ENCODE measurements around the gene TMCO6.
"Not testable (repeated sequence)": the region's sequence is repeated elsewhere in the genome, so short reads cannot be mapped to it uniquely, and the experiment has no call there.

The TMCO6 gene

GRCh38 chr5:140664030-140664358 lies 24.7 kb downstream of the TMCO6 start:
- DNase-seq, result peak in 4 of 42 donors; percentile 11 to 41 (median 23)
- intact Hi-C loops (cut with DNase I), result loop anchor here (5.0 kb wide), 1 partner anchor 38 kb away; the partner anchor contains the start of gene ZMAT2

- peak; percentile 94 to 99 (median 97) for DNase-seq
- intact Hi-C loops (cut with DNase I), result loop anchor here (5.0 kb wide), 1 partner anchor 38 kb away; the partner anchor contains the start of gene ZMAT2
These were observed 25.3 kb downstream of the TMCO6 start, which contains the start of gene WDR55 for GRCh38 chr5:140664359-140665119. Gene WDR55 (plus strand): TSS chr5:140664904. CDS start chr5:140664913, 9 bp downstream.

GRCh38 chr5:140671035-140671434 lies 31.8 kb downstream of the TMCO6 start:
- DNase-seq; intact Hi-C loops (cut with DNase I): not testable (repeated sequence)

- no peak for DNase-seq
- intact Hi-C loops (cut with DNase I), result no loop called here
These were observed 32.3 kb downstream of the TMCO6 start for GRCh38 chr5:140671472-140672125.

GRCh38 chr5:140672455-140673186 lies 33.4 kb downstream of the TMCO6 start:
- DNase-seq, result peak in 11 of 42 donors; percentile 15 to 59 (median 42)
- intact Hi-C loops (cut with DNase I), result no loop called here

- intact Hi-C loops (cut with DNase I), result no loop called here
- DNase-seq, result peak in 1 of 42 donors; percentile 36
These were observed 34.1 kb downstream of the TMCO6 start, which contains the start of gene DND1 for GRCh38 chr5:140673187-140673976. Gene DND1 (minus strand): TSS chr5:140673576. CDS start chr5:140673542, 34 bp downstream.

- no peak for DNase-seq
- intact Hi-C loops (cut with DNase I), result no loop called here
These were observed 35.0 kb downstream of the TMCO6 start for GRCh38 chr5:140674211-140674610.

- DNase-seq, result no peak
- intact Hi-C loops (cut with DNase I), result no loop called here
These were observed 35.4 kb downstream of the TMCO6 start for GRCh38 chr5:140674629-140675028.

- no peak for DNase-seq
- intact Hi-C loops (cut with DNase I), result no loop called here
These were observed 38.7 kb downstream of the TMCO6 start for GRCh38 chr5:140677947-140678346.

- DNase-seq, result no peak
- intact Hi-C loops (cut with DNase I), result no loop called here
These were observed 39.7 kb downstream of the TMCO6 start for GRCh38 chr5:140678993-140679392.

- intact Hi-C loops (cut with DNase I), result loop anchor here (10.0 kb wide), 1 partner anchor 126 kb away; the partner anchor contains the start of genes APBB3 and SLC35A4
- no peak for DNase-seq
These were observed 51.2 kb downstream of the TMCO6 start for GRCh38 chr5:140690376-140690932.

GRCh38 chr5:140690941-140691924 lies 52.0 kb downstream of the TMCO6 start, which contains the start of the genes HARS1 and HARS2:
Gene HARS1 (minus strand): TSS chr5:140691370. CDS start chr5:140691304, 66 bp downstream.
Gene HARS2 (plus strand): TSS chr5:140691455. CDS start chr5:140691649, 194 bp downstream.
- DNase-seq, result peak; percentile 88 to 97 (median 94)

GRCh38 chr5:140694276-140694675 lies 55.0 kb downstream of the TMCO6 start:
- DNase-seq, result peak in 1 of 42 donors; percentile 4
- intact Hi-C loops (cut with DNase I), result loop anchor here (10.0 kb wide), 1 partner anchor 129 kb away; the partner anchor contains the start of genes APBB3 and SLC35A4

More at GRCh38 chr5:140690941-140691924, 52.0 kb downstream of the TMCO6 start, which contains the start of the genes HARS1 and HARS2:
- intact Hi-C loops (cut with DNase I), result loop anchor here (10.0 kb wide), 1 partner anchor 126 kb away; the partner anchor contains the start of genes APBB3 and SLC35A4
